ENCODE measurements around the gene COPS3.

COPS3 gene

GRCh38 chr17:17241656-17242055 lies 39.4 kb downstream of the COPS3 start:
- no peak for DNase-seq (ENCODE audit: low read depth in 2 of 2)

DNA sequence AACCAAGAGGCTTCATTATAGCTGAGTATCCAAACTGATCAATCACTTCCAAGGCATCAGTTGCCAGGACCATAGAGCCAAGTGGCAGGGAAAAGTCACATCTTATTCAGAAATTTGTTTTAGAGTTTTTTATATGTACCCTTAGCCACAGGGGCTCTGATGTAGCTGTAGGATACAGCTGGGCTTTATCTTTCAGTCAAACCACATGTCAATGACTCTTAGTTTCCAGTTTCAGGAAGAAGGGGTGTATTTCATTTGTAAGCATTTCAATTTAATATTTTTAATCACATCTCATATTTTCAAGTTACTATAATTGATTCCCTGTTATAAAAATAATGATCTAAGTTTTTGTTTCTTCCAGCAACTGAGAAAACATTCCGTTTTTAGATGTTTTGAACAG lies 41.2 kb downstream of the COPS3 start:
- DNase-seq (ENCODE audit: low read depth in 2 of 2), result no peak

DNA sequence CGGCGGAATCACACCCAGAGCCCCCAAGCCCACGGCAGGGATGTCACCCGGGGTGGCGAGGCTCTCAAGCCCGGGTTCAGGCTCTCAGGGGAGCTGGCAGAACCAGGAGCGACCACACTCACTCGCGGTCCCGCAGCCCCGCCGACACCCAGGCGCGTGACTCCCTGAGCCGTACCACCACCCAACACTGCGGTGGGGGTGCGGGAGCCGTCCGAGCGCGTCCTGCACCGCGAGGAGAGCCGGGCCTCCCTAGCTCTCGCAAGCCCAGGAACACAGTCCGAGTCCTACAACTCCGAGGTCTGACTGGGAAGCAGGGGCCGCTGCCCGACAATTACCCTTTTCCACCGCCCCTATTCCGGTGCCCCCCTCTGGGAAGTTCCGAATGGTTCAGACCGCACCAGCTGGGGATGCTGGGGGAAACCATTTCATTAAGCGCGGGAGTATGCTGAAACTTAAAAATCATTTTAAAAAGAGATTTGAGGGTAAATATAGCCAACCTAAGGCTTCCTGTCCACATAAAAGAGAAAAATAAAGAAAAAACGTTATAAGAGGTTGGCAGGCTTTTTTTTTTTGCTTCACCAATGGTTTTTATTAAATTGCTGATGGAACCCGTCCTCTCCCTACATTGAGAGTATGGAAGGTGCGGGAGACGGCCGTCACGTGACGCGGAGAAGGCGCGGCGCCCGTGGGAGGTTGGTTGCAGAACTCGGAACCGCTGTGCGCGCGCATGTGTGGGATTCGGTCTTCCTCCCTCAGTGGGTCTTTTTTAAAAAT lies 43.8 kb downstream of the COPS3 start, which contains the start of gene FLCN:
Gene FLCN, minus strand, starts transcription at position 143 of the 774 bp plus-strand sequence. CDS start 9,031 bp downstream, outside the sequence.
- peak; percentile 88 to 90 for DNase-seq (ENCODE audit: low read depth in 2 of 2)

DNA sequence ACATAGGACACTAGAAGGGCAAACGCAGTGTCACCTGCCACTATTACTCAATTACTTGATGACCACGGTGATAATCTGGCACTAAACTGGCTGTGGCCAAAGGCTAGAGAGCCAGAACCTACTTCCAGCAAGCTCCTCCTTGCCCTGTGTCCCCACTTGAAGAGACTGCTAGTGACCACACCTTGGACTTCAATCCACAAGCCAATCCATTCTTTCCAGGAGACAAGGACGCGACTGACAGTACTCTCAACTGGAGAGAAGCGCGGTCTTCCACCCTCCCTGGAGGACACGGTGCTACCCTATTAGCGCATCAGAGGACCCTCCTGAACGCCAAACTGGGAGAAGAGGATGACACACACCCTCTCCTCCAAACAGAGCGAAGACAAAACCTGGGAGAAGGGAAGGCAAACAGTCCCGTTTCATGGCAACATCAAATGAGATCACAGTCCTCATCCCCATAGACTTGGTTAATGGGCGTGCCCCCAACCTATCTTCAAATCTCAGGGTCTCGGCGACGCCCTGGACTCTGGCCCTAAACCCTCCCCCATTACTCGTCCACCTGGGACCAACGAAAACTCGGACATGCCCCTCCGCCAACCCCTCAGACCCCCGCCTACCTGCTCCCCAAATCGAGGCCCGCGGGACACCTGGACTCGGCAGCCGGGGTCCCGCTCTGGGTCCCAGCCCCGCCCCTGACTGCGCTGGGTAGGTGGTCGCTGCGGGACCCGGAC lies 44.6 kb downstream of the COPS3 start:
- no peak for DNase-seq (ENCODE audit: low read depth in 2 of 2)

DNA sequence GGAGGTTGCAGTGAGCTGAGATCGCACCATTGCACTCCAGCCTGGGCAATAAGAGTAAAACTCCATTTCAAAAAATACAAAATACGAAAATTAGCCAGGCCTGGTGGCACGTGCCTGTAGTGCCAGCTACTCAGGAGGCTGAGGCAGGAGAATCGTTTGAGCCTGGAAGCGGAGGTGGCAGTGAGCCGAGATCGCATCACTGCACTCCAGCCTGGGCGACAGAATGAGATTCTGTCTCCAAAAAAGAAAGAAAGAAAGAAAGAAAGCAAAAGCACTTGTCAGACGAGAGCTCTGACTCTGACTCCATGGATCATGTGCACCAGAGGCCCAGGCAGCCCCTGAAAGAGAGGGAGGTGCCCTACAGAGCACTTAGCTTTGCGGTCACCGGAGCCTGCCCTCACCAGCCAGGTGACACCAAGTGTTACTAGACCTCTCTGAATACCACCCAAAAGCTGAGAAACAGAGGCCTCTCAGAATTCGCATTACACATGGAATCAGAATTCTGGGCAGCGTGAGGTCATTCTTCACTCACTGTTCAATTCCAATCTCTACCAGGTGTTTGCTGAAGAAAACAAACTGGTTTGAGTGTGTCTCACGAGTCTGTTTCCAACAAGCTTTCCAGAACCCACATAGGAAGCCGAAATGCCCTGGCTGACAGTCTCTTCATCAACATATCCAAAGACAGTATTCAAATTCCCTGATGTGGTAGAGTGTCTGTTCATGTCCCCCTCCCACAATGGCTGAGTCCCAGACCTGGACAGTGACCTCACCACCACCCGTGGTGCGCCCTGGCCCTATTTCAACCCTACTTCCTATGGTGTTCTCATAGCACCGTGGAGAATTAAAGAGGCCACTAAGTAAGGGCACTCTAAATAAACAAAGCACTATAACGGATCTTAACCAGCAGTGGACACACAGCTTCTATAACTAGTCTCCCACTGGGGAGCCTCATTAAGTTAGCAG lies 45.6 kb downstream of the COPS3 start:
- DNase-seq (ENCODE audit: low read depth in 2 of 2), result no peak

DNA sequence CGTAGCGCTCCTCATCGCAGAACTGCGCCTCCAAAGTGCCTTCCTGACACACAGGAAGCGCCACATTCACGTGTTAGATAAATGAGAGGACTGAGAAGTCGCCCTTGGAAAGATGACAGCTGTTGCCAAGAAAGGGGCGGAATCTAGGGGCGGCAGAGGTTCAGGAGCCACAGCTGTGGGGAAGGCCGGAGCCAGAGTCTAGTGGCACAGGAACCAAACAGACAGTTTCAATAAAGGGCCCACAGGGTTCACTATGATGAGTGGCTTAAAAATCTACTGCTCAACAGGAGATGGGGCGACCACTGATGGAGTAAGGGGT lies 48.8 kb downstream of the COPS3 start:
- no peak for DNase-seq (ENCODE audit: low read depth in 2 of 2)

DNA sequence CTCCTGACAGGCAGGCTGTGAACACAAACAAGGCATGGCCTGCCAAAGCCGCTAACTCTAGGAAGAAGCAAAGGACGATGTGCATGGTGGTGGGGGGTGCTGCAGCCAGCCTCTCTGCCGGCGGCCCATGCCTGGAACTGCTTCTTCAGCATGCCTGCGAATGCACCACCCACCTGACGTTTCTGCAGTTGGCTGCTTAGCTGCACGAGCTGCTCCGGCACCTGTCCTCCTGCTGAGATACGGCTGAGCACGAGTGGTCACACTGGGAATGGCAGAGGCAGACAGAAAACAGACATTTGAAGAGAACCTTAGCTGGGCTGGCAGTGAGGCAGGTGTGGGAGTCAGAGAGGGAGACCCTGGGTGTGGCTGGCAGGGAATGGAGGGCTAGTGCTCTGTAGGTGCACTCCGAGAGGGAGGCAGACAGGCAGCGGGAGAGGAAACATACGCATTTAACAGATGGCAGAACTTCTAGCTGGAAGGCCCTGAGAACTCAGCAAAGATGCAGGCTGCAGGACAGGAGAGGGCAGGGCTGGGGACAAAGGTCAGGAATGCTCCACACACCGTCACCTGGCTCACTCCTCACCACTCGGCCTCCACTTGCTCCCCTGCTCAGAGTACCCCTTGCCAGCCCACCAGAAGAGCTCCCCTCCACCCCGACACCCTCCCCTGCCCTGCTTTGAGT lies 49.3 kb downstream of the COPS3 start:
- DNase-seq (ENCODE audit: low read depth in 2 of 2), result no peak

DNA sequence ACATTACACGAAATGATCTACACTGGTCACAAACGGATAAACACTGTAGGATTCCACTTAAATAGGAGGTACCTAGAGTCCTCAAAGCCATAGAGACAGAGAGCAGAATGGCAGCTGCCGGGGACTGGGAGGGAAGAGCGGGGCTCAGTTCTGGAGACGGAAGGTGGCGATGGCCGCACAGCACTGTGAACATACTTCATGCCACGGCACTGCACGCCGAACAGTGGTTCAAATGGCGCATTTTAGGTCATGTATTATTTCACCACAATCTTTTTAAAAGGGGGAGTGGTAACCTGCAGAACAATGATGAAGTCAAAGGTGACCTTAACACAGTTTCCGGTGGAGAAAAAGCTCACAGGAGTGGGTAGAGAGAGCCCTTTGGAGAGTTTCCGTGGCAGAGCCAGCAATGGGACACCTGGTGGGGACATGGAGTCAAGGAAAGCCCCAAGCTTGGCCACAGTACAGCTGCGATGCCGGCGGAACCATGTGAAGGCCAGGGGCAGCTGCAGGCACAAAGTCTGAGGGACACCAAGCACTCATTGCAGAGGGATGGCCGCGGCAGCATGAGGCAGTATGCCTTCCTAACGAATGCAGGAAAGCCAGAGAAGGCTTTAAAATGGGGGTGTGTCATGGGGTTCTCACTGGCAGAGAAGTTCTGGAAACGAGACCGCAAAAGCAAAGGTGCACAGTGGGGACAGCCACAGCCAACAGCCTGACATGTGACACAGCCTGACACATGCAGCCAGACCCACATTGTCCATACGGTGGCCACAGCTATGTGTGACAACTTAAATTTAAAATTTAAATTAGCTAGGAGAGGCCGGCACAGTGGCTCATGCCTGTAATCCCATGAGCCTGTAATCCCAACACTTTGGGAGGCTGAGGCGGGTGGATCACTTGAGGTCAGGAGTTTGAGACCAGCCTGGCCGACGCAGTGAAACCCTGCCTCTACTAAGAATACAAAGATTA lies 51.3 kb downstream of the COPS3 start:
- DNase-seq (ENCODE audit: low read depth in 2 of 2), result no peak

DNA sequence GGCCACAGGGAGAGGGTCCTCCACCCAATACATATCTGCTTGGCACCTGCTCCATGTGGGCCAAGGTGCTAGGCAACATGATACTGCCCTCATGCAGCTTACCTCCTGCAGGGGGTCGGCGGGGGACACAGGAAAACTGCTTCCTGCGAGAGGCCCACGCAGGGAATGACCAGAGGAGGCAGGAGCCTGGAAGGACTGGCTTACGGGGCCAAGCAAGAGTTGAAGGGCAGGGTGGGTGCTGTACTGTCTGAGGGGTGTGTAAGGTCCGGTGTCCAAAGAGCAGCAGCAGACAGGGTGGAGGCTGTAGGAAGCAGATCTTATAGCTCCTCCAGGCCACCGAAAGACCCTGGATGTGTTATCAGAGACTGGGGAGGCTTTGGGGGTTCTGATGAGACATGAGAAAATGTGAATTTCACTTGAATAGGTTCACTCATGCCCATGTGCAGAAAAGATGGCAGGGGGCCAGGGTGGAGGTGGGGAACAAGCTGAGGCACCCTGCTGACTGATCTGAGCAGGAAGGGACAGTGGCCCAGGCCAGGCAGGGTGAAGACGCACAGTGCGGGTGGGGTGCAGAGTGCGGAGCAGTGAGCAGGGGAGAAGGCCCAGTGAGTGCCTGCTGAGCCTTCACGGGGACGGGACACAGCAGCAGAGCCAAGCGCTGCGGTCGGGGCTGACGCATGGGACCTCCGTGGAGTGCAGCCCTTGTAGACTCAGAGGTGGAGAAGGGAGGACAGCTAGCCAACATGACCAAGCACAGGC lies 52.3 kb downstream of the COPS3 start:
- DNase-seq (ENCODE audit: low read depth in 2 of 2), result no peak

- no peak for DNase-seq (ENCODE audit: low read depth in 2 of 2)
Measured at GRCh38 chr17:17227608-17228520, 53.2 kb downstream of the COPS3 start.

DNA sequence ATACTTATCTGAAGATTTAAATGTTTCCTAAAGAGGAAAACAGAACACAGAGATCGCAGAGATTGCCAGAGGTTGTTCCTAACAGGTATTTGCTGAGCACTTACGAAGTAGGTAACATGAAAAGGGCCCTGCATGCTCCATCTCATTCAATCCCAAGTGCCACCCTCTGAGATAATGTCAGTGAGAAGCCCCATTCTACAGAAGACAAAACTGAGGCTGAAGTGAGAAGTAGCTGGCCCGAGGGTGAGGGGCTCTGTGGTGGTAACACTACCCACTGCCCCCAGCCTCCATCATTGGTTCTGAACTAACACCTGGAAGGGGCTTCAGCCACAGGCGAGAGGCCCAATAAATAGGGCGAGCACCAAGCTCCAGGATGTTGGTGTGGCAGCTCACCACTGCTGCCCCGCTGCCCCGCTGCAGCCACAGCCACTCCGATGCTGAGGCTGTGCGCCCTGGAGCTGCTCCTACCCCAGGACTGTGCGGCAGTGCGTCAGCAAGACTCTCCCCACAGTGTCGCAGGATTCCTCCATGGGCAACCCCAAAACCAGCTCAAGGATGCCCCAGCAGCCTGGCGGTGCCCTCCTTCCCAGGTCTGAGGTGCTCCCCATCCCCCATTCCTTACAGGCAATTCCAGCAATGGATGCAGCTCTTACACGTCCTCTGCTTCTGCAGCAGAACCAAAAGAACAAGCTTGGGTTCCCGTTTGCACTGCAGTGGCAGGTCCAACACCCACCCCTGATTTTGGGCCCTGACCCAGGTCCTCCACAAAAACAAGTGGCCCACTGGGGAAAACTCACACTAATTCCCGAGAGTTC lies 54.4 kb downstream of the COPS3 start:
- DNase-seq (ENCODE audit: low read depth in 2 of 2), result no peak

GRCh38 chr17:17225901-17226300 lies 55.1 kb downstream of the COPS3 start:
- no peak for DNase-seq (ENCODE audit: low read depth in 2 of 2)

GRCh38 chr17:17224137-17224536 lies 56.9 kb downstream of the COPS3 start:
- DNase-seq (ENCODE audit: low read depth in 2 of 2), result no peak

DNA sequence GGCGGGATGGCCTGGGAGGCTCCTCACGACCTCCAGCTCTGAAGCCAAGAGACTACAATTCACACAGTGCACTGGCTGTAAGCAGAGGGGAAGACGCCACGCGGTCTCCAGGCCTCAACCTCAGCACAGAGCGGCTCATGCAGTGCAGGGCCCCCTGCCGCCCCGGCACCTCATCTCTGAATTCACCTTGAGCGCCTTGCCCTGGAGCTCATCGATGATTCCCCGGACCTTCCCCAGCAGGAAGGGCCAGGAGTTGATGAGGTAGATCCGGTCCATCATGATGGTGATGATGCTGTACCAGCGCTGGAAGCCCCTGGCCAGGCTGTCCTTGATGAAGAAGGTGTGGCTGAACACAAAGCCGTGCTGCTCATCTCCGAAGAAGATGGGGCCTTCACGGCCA lies 57.3 kb downstream of the COPS3 start:
- DNase-seq (ENCODE audit: low read depth in 2 of 2), result no peak

DNA sequence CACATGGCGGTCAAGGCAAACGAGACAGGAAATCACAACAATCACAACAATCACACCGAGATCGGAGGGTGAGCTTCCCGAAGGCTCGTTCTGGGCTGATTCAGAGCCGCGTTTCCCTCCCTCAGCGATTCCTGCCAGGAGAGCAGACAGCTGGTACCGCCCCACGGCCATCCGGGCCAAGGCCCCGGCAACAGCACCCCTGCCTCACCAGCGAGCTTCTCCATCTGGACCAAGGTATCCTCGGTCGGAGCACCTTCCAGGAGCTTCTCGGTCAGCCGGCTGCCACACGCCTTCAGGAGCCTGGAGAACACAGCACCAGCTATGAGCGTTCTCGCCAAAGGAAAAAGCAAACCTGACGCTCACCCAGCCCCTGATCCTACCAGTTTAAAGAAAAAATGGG lies 59.7 kb downstream of the COPS3 start:
- no peak for DNase-seq (ENCODE audit: low read depth in 2 of 2)

DNA sequence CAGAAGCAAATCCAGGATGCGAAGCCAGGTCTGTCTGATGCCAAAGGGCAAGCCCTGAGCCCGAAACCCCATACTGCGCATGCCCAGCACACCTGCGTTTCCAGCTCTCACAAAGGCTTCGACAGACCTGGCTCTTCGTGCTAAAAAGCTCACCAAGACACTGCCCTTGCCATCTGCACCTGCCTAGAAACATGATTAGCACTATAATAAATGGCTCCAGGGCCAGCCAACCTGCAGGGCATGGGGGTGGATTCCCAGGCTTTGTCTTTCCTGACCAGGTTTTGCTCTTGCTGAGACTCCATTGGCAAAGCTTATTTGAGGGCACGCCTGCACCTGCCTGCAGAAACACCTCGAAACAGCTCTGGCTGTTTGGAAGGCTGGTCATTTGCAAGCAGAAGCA lies 60.5 kb downstream of the COPS3 start:
- no peak for DNase-seq (ENCODE audit: low read depth in 2 of 2)

DNA sequence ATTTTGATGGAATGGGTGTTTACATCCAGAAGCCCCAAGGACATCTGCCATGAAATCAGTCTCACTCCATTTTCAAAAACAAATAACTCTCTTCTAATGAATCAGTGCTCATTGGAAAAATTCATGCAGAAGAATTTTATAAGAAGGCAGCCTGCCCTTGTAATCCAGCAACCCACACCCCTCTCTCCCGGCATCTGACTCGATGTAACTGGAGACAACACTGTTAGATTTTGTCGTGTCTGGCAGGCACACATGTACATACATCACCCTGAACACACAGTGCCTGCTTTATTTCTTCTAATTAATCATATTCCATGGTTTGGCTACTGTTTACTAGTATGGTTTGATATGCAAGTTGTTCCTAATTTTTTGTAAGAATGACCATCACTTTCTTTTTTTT lies 63.1 kb downstream of the COPS3 start:
- no peak for DNase-seq (ENCODE audit: low read depth in 2 of 2)

GRCh38 chr17:17216776-17217175 lies 64.3 kb downstream of the COPS3 start:
- DNase-seq (ENCODE audit: low read depth in 2 of 2), result no peak

All from stimulated activated CD8-positive, alpha-beta memory T cell treated with anti-CD3 and anti-CD28 coated beads, Interleukin-7, amount 100 ng/mL, for 4 hours (primary cell).